Chondrocyte (in vitro differentiated cells): ENCODE data around the gene NBPF11. TPM values are rescaled to one million over a fixed set of nuclear protein-coding genes. Genes with fewer than 3 reads are reported as not detected.
"Not testable (repeated sequence)": the region's sequence is repeated elsewhere in the genome, so short reads cannot be mapped to it uniquely, and the experiment has no call there.

Experiments used
- DNase-seq: peaks from one replicate; pipeline ENCODE4 v3.0.0; 2021; ENCODE audit warnings: mixed read lengths, low spot score
- H3K27ac Mint-ChIP-seq: one replicate; pipeline ENCODE4 v1.8.0; 2021; ENCODE audit warnings: mild to moderate bottlenecking, moderate library complexity, mixed read lengths; ENCODE audit not compliant: unreplicated experiment
- H3K27me3 Mint-ChIP-seq: 2 replicates; pipeline ENCODE4 v1.8.0; 2021; ENCODE audit warnings: low read depth, mixed read lengths
- H3K36me3 Mint-ChIP-seq: 2 replicates; pipeline ENCODE4 v1.8.0; 2021; ENCODE audit warnings: low read depth, mixed read lengths
- H3K4me1 Mint-ChIP-seq: 2 replicates; pipeline ENCODE4 v1.8.0; 2021; ENCODE audit warnings: low read depth, mild to moderate bottlenecking, mixed read lengths
- H3K4me3 Mint-ChIP-seq: one replicate; pipeline ENCODE4 v1.8.0; 2021; ENCODE audit warnings: mild to moderate bottlenecking, moderate library complexity, mixed read lengths; ENCODE audit not compliant: unreplicated experiment
- H3K9me3 Mint-ChIP-seq: 2 replicates; pipeline ENCODE4 v1.8.0; 2021; ENCODE audit warnings: low read depth, mixed read lengths
- CTCF ChIP-seq: fragments of 200-600 bp; sonication (generic); IDR thresholded peaks from 2 replicates; pipeline ENCODE4 v1.5.0; 2021; ENCODE audit warnings: antibody characterized with exemption, mild to moderate bottlenecking, moderate library complexity
- long read RNA-seq: library from polyadenylated mRNA; stranded (forward); transcript quantifications from one replicate; pipeline ENCODE4 v2.0.0, GENCODE V29; 2021
- total RNA-seq: library from RNA; stranded (reverse); gene quantifications from 3 replicates; pipeline ENCODE4 v1.2.1, GENCODE V29; 2021

The NBPF11 gene
- total RNA-seq: 10.4 to 11.3 TPM (median 11.0 TPM) in 3 replicates
- long read RNA-seq, partial matches to known transcripts: 2 of 10 reads
- long read RNA-seq, other reads (novel, unspliced or antisense): 8 of 10 reads

GRCh38 chr1:148151911-148152656 lies at the start of gene NBPF11:
Gene NBPF11, minus strand, starts transcription at chr1:148152281. Its CDS starts 25,278 bp downstream, at chr1:148127003.
- peak; percentile 95 for DNase-seq
- Mint-ChIP-seq H3K27ac (peak within 1 kb of the TSS; percentile 98), H3K4me1 (peaks cover 11% of the 10 kb centered on the region), H3K4me3 (peak within 1 kb of the TSS; percentile 96)
- H3K36me3 Mint-ChIP-seq, H3K9me3 Mint-ChIP-seq, H3K27me3 Mint-ChIP-seq: not testable (repeated sequence)
- peak; percentile 8 for TF ChIP-seq CTCF

GRCh38 chr1:148197396-148197795 lies 45.3 kb upstream of the NBPF11 start:
- H3K27ac Mint-ChIP-seq, H3K27me3 Mint-ChIP-seq, H3K9me3 Mint-ChIP-seq, H3K4me3 Mint-ChIP-seq, H3K36me3 Mint-ChIP-seq, H3K4me1 Mint-ChIP-seq, DNase-seq: not testable (repeated sequence)

GRCh38 chr1:148196949-148197348 lies 44.9 kb upstream of the NBPF11 start:
- H3K36me3 Mint-ChIP-seq, H3K27me3 Mint-ChIP-seq, H3K27ac Mint-ChIP-seq, H3K9me3 Mint-ChIP-seq, DNase-seq, H3K4me3 Mint-ChIP-seq, H3K4me1 Mint-ChIP-seq: not testable (repeated sequence)

- not testable (repeated sequence) for DNase-seq, H3K9me3 Mint-ChIP-seq, H3K27ac Mint-ChIP-seq, H3K36me3 Mint-ChIP-seq, H3K4me1 Mint-ChIP-seq, H3K27me3 Mint-ChIP-seq, H3K4me3 Mint-ChIP-seq
Measured at GRCh38 chr1:148195115-148195514, 43.0 kb upstream of the NBPF11 start.

- H3K4me1 Mint-ChIP-seq, H3K4me3 Mint-ChIP-seq, H3K27ac Mint-ChIP-seq, H3K9me3 Mint-ChIP-seq, H3K36me3 Mint-ChIP-seq, H3K27me3 Mint-ChIP-seq, DNase-seq: not testable (repeated sequence)
Measured at GRCh38 chr1:148188768-148189167, 36.7 kb upstream of the NBPF11 start.

- not testable (repeated sequence) for DNase-seq, H3K27ac Mint-ChIP-seq, H3K4me3 Mint-ChIP-seq, H3K4me1 Mint-ChIP-seq, H3K27me3 Mint-ChIP-seq, H3K9me3 Mint-ChIP-seq, H3K36me3 Mint-ChIP-seq
Measured at GRCh38 chr1:148178682-148179081, 26.6 kb upstream of the NBPF11 start.

GRCh38 chr1:148175414-148175813 lies 23.3 kb upstream of the NBPF11 start:
- not testable (repeated sequence) for H3K36me3 Mint-ChIP-seq, H3K27me3 Mint-ChIP-seq, H3K4me1 Mint-ChIP-seq

GRCh38 chr1:148171995-148172394 lies 19.9 kb upstream of the NBPF11 start:
- not testable (repeated sequence) for H3K27me3 Mint-ChIP-seq, H3K9me3 Mint-ChIP-seq, H3K36me3 Mint-ChIP-seq, DNase-seq, H3K4me1 Mint-ChIP-seq, H3K4me3 Mint-ChIP-seq, H3K27ac Mint-ChIP-seq

More at GRCh38 chr1:148175414-148175813, 23.3 kb upstream of the NBPF11 start:
- not testable (repeated sequence) for H3K9me3 Mint-ChIP-seq, DNase-seq, H3K4me3 Mint-ChIP-seq, H3K27ac Mint-ChIP-seq
